Ecto neural progenitor cell (in vitro differentiated cells): ENCODE measurements around the gene TULP1.
A peak's percentile ranks its signal among the peaks of the same experiment; 100 is the strongest.

Experiments
- DNase-seq: peaks from one replicate; pipeline ENCODE4 v3.0.0-alpha.2; 2018; ENCODE audit warnings: low spot score

The TULP1 gene

DNA sequence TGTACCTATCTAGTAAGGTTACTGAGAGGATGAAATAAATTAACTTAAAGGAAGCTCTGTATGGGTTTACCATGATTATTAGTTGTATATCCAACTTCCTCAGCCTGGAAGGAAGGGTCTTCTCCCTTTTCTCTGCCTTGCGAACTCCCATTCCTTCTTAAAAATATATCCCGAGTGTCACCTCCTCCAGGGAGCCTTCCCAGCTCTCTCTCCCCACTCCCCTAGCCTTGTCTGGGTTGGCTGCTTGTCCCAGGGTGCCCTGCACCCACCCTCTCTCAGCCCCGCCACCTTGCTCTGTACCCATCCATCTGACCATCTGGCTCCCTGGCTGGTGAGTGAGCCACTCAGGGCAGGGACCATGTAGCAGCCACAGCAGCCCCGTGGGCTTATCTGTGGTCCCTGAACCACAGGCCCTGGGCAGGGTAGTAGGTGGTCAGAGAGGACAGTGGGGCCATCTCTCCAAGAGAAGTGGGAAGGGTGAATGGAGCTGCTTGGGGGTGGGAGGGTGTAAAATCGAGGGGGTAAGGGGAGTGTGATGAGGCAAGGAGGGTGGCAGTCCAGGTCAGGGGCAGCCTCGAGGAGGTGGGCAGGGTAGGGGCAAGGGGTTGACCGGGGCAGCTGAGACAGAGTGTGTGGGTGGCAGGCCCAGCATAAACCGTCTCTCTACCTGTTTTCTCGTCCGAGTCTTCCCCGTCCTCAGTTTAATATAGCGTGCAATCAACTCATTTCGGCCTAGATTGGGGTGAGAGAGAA lies 28.6 kb downstream of the TULP1 start:
- DNase-seq, result no peak

DNA sequence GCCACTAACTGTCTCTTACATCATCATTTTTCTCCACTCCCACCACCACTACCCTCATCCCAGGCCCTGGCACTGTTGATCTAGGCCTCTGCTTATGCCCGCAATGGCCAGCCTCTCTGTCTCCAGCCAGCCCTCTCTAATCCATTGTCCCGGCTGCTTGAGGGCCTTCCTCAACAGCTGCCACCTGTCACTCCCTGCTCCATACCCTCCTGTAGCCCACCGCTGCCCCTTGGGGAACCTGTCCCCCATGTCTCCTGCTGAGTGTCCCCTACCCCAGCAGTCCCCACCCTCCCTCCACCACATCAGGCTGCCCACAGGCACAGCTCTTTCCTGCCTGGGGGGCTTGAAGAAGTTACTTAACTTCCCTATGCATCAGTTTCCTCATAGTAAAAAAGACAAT lies 29.2 kb downstream of the TULP1 start:
- DNase-seq, result no peak

DNA sequence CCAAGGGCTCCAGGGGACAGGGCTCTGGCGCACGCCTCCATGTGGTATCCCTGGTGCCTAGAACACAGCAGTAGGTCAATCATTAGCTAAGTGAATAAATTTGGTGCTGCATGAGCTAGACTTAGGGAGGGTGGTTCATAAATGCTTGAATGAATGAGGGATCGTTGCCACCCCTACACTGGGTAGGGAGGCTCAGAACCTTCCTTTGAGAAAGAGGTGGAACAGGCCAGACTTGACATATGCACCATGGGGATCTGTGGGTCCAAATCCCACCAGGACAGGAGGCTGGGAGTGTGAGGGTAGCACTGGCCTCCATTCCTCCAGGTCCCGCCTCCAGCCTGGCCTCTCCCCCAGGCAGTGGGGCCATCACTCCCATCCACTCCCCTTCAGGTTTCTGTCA lies 29.6 kb downstream of the TULP1 start:
- DNase-seq, result no peak

DNA sequence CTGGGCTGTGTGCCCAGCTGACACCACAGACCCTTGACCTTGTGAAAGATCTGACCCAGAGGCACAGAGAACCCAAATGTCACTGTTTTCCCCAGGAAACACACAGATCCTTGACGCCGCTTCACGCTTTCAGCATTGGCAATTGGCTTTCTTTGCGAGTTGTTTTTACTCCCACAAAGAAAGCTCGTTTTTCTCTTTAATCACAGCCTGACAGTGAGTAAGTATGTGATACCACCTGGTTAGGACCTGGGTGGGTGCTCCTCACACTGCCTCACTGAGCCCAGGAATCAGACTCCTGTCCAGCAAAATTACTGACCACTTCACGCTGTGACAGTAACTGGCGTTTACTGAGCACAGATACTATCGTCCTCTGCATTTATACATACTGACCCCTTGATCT lies 31.5 kb downstream of the TULP1 start:
- no peak for DNase-seq

DNA sequence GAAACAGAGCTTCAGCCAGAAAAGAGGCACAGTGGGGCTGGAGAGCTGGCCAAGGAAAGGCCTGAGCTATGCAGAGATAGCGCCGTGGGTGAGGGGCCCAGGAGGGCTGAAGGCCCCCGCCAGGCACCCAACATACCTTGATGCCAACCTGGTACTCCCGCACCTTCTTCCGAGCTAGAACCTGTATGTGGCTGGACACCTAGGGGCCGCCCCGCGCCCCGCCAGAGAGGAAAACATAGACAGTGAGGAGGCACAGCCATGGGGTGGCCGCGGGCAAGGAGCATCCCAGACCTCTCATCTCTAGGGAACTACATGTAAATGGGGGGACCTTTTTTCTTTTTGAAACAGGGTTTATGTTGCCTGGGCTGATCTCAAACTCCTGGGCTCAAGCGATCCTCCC lies 32.5 kb downstream of the TULP1 start:
- DNase-seq, result no peak

DNA sequence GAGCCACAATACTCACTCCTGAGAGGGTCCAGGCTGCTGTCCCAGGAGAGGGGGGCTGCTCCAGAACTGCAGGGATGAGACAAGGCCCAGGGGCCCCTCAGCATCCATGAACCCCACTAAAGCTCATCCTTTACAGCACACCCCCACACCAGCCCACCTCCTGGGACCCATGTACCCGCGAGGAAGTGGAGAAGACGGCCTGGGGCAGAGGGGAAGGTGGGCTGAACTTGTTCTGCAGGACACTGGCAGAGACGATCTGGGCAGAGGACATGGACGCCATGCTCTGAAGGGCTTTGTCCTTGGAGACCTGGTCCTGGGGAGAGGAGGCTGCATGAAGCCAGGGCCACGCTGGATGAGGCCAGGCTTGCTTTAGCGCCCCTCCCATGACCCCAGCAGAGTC lies 34.4 kb downstream of the TULP1 start:
- no peak for DNase-seq

DNA sequence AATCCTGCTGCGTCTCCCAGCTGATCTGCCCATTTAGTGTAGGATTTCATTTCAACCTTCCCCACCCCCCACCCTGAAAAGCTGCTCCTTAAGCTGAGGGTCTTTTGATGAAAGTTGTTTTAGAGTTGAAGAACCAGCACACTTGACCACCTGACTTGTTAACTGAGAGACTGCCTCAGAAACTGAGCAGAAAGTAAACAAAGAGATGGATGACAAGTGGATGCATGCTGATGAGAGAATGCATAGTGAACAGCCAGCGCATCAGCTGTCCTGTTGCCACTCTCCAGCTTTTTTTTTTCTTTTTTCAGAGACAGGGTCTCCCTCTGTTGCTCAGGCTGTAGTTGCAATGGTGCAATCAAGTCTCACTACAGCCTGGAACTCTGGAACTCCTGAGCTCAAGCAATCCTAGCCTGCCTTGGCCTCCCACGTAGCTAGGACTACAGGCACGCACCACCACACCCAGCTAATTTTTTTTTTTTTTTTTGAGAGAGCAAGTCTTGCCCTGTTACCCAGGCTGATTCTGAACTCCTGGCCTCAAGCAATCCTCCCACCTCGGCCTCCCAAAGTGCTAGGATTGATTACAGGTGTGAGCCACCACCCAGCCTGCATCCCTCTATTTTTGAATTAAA lies 35.0 kb downstream of the TULP1 start:
- no peak for DNase-seq

DNA sequence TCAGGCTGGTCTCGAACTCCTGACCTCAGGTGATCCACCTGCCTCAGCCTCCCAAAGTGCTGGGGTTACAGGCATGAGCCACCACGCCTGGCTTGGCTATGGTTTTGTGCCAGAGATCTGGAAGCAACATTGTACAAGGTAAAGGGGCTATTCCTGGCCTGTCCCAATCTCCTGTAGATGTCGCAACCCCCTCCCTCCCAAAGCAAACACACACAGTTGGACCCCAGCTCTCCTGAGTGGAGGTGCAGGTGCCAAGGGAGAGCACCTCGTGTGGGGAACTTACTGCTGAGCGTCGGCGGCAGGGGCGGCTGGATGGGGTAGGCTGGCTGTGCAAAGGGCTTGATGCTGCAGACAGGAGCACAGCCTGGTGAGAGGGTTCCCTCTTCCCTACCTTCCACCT lies 35.7 kb downstream of the TULP1 start:
- no peak for DNase-seq

DNA sequence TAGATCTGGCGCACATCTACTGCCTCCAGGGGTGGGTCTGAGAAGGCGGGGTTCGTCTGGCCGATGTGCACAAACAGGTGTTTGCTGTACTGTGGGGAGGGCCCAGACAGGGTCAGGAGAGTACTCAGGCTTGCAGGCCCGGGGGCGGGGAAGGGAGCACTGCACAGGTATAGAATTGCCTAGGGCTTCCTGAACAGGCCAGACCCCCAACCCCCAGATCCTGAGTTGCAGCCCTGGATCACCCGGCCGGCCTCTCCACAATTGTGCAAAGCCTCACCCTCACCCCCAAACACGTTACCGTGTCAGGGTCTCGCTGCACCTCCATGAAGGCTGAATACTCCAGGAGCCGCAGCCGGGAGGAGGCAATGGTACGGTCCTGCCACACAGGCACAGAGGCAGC lies 36.7 kb downstream of the TULP1 start:
- DNase-seq, result no peak

DNA sequence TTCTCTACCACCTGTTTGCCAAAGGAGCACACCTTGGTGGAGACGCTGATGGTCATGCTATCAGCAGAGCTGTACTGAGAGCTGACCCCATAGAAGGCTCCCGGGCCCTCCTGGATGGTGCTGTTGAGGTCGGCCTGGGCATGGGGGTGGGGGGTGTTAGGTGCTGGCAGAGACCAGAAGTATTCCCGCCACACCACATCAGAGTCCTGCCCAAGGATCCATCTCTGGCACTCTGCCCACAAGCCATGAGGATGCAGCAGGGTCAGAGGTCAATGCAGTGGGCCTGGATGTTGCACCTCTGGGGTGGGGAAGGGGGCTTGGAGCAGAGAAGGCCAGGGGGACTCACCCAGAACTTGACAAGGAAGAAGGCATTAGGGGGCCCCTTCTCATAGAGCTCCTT lies 37.1 kb downstream of the TULP1 start:
- DNase-seq, result no peak

DNA sequence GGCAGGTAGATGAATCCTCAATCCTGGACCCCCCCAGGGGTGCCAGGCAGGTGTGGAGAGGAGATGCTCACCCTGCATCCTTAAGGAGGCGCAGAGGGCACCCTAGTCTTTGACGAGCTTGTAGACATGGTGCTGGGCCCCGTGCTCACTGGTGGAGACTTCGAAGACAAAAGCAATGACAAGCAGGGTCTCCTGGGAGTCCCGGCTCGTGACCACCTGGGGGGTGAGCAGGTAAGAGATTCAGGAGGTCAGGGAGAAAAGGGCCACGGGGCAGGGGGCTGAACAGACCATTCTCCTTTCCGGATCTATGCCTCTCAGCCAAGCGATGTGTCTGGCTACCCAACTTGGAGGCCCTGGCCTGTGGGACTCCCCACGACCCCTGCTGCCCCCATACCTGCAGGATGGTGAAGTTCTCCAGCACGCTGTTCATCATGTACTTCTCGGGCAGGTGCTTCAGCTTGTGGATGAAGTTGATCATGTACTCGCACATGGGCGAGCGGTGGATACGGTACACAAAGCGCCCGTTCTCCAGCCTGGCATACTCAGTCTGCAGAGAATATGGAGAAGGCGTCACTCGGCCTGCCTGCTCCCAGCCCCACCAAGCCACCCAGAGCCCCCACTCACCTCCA lies 37.6 kb downstream of the TULP1 start:
- no peak for DNase-seq

DNA sequence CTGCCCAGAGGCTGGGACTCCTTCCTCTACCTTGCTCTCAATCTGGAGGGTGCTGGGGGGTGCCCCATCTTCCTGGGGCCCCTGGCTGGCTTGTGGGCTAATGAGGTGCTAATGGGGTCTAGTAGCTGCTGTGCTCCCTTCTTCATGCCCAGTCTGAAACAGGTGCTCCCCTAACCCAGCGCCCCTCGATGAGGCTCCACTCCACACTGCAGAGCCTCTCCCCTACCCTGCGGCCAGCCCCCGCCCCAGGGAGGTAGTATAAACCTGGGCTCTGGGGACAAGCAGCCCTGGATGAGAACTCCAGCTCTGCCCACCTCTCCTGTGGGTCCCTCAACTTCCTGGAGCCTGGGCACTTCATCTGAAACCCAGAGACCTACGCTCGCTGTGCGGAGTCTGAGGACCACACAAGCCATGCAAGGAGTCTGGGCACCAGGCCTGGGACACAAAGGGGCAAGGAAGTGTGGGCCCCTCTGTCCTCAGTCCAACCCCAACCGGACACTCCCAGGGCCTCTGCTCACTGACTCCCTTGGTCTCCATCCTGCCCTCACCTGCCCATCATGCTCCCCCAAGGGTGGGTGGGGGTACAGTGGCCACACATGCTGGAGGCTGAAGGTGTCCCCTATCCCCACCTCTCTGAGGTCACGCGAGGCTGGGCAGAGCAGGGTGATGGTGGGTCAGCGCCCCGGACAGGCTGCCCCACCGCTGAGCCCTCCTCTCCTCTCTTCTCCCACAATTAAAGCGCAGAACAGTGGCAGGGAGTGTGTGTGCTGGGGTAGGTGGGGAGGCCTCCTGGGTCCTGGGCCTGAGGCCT lies 38.4 kb downstream of the TULP1 start:
- no peak for DNase-seq

DNA sequence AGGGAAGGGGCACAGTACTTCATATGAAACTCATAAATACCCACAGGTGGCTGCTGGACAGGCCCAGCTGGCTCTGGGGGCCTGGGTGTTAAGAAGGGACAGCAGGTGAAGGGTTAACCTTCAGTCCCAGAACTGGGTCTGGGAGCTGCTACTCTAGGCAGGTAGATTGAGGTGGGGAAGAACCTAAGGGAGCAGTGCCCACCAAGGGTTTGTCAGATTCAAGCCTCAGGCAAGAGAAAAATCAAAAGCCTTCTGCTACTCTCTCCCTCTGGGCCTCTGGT lies 38.9 kb downstream of the TULP1 start:
- DNase-seq, result no peak

DNA sequence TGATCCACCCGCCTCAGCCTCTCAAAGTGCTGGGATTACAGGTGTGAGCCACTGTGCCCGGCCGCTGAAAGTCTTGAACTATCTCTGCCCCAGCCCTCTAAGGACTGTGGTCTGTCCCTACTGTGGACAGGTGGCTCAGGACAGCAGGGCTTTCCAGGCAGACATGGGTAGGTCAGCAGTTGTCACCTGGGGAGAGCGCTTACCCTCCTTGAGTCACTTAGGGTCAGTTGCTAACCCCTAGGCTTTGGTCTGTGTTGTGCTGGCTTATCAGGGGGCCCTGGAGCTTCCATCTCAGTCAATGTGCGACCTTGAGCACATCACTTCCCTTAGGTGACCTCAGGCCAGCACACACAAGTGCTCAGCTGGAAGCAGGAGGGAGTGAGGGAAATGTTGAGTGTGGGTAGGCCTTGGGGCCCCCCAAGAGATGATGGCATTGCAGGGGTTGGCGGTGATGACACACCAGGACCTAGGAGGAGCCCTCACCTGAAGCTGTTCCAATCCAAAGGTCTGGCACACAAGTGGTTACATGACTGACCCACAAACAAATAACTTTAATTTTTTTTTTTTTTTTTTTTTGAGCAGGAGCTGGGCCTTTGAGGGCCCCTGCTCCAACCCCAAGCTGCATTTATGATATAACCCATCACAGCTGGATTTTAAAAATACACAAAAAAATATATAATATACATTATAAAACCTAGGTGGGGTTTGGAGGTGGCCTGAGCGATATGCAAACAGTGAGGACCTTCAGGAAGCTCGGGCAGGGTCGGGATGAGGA lies 39.4 kb downstream of the TULP1 start:
- DNase-seq, result no peak

DNA sequence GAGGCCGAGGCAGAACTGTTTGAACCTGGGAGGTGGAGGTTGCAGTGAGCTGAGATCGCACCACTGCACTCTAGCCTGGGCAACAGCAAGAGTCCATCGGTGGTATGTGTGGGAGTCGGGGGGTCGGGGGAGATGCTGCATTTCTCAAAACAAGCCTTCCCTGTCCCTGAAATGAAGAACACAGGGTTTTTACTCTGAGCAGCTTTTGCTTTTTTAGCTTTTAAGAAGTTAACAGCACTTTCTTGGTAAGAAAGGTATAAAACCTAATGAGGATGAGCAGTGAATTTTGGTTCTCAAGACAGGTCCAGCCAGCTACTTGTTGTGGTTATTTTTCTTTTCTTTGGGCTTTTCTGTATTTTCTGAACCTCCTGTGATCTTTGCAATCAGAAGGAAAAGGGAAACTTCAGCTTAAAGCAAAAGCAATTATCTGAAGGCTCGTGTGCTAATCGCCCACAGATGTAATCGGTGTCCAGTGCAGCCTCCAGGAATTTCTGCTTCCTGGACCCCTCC lies 40.8 kb downstream of the TULP1 start:
- DNase-seq, result no peak

DNA sequence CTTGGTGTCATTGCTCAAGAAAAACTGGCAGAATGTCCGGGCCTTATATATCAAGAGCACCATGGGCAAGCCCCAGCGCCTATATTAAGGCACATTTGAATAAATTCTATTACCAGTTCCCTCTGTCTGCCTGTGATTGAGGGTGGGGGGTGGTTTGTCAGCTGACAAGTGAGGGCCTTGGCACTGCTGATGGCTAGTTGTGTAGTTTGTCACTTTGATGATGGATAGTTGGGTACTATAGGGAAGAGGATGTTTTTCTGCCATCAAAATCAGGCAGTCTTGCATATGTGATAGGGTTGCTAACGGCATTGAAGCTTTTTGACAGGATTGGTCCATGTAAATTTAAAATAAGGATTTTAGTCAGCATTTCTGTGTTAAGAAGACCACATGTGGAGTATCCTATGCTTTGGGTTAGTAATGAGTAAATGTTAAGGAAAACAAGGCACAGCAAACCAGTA lies 42.0 kb downstream of the TULP1 start:
- DNase-seq, result no peak

DNA sequence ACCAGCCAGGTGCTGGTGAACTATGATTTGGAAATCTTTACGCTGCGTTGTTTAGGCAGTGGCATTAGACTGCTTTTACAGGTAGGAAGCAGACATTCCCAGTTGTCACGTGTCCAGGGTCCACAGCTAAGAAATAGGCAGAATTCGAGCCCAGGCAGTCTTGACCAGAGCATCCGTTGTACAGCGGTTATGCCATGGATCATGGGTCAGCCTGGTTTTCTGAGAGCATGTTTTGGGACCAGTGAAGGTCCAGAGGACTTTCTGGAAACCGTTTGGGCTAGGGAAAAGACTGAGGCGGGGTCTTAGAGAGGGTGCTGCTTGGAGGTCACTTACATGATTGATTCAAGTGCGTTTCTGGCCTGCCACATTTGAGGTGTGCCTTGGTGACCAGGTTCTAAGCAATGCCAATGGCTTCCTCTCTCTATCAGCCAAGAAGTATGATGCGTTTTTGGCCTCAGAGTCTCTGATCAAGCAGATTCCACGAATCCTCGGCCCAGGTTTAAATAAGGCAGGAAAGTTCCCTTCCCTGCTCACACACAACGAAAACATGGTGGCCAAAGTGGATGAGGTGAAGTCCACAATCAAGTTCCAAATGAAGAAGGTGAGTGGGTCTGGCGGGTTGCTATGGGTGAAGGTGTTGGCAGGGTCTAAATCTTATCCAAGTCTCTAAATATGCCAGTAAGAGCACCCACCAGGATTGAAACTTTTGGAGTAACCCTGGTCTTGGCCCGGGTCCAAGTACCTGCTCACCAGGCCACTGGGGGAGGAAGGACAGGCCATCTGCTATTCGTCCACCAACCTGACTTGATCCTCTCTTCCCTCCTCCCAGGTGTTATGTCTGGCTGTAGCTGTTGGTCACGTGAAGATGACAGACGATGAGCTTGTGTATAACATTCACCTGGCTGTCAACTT lies 42.7 kb downstream of the TULP1 start:
- DNase-seq, result no peak

DNA sequence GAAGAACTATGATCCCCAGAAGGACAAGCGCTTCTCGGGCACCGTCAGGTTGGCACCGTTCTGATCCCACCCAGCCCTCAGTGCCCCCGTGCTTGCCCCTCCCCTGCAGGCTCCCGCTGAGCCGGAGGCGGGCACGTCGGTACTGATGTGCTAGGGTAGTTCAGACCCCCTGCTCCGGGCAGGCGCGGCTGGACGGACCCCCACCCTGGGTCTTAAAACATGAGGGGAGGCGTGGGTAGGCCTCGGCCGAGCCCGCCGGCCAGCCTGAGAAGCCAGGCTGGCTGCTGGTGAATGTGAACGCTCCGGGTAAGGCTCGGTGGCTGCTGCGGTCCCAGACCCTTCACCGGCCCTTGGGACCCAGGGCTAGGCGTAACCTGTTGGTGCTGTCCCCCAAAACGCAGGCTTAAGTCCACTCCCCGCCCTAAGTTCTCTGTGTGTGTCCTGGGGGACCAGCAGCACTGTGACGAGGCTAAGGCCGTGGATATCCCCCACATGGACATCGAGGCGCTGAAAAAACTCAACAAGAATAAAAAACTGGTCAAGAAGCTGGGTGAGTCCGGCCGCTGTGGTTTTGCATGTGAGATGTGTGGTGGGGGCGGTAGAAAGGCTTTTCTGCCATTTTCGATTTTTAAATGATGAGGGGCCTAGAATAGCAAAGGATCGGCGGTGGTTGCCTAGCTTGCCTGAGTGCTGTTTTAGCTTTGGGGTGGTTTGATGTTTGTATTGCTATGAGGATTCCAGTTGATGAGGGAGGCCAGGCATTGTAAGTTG lies 43.5 kb downstream of the TULP1 start:
- DNase-seq, result no peak

DNA sequence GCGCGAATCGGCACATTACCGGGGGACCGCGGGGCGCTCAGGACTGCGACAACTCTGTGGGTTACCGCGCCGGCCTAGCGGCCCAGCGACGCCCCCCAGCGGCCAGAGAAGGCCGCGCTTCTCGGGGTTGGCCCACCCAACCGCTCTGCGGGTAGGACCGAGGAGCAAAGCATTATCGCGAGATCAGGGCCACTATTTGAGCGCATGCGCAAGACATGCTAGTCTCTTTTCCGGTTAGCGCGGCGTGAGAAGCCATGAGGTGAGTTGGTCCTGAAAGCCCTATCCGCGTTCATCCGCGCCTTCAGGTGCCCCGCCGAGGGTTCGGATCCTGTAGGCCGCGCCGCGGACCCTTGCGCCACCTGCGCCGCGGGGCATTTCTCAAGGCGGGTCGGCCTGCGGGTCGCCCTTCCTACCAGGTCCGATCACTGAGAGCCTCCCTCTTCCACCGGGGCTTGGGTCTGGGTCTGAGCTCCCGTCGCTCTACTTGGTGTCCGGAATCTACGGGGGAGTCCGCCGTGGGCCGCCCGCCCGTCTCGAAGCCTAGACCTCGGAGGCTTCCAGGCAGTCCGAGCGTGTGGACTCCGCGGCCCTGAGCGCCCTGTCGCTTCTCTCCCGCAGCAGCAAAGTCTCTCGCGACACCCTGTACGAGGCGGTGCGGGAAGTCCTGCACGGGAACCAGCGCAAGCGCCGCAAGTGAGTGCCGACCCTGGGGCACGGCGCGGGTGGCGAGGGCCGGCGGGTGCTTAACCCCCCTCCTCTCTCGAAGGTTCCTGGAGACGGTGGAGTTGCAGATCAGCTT lies 44.3 kb downstream of the TULP1 start, which contains the start of gene RPL10A:
Gene RPL10A, plus strand, starts transcription at position 221 of the 799 bp plus-strand sequence. Its CDS starts 34 bp downstream, at position 255.
- DNase-seq, result peak; percentile 96
